ENCODE data around the gene SERPINB4.
"Not testable (repeated sequence)": the region's sequence is repeated elsewhere in the genome, so short reads cannot be mapped to it uniquely, and the experiment has no call there.

DNA sequence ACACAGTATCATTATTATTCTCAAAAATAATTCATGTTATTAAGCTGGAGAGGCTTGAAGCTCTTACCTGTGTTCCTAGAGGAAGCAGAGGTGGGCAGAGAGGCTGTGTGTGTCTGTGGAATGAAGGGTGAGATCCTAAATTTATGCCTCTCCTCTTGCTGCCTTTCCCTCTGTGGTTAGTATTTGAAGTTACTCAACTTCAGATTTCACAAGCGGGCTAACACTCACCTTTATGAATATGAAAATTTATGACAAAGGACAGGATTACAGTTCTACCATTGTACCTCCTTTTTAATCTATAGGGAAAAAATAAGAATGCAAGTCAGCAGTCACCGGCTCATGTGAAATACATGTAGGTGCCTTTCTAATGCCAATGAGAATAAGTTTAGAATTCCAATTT lies at the start of gene SERPINB4:
- TF ChIP-seq, protein P1, sequence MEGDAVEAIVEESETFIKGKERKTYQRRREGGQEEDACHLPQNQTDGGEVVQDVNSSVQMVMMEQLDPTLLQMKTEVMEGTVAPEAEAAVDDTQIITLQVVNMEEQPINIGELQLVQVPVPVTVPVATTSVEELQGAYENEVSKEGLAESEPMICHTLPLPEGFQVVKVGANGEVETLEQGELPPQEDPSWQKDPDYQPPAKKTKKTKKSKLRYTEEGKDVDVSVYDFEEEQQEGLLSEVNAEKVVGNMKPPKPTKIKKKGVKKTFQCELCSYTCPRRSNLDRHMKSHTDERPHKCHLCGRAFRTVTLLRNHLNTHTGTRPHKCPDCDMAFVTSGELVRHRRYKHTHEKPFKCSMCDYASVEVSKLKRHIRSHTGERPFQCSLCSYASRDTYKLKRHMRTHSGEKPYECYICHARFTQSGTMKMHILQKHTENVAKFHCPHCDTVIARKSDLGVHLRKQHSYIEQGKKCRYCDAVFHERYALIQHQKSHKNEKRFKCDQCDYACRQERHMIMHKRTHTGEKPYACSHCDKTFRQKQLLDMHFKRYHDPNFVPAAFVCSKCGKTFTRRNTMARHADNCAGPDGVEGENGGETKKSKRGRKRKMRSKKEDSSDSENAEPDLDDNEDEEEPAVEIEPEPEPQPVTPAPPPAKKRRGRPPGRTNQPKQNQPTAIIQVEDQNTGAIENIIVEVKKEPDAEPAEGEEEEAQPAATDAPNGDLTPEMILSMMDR (conservative IDR thresholded peaks at IDR 0.05; ENCODE audit: low read depth, low read length), result not testable (repeated sequence)
- not testable (repeated sequence) for TF ChIP-seq EZH2 (IDR thresholded peaks at IDR 0.05; ENCODE audit: low read length, unreplicated experiment)

All from PC-3 (cell line).